K562 (cell line): ENCODE measurements around the gene PAQR6. TPM values are rescaled to one million over a fixed set of nuclear protein-coding genes. Genes with fewer than 3 reads are reported as not detected.

Source experiments
- ARHGAP35 ChIP-seq: fragments of 450-650 bp; IDR thresholded peaks from 2 replicates; pipeline ENCODE4 v1.6.1; 2018; ENCODE audit not compliant: partially characterized antibody
- CREBBP ChIP-seq: IDR thresholded peaks from one replicate; pipeline ENCODE4 v1.6.1; 2012; ENCODE audit warnings: low read depth, mild to moderate bottlenecking, control low read depth, inconsistent platforms, low read length
- DACH1 ChIP-seq: fragments of 450-650 bp; IDR thresholded peaks from 2 replicates; pipeline ENCODE4 v1.6.1; 2018; ENCODE audit not compliant: partially characterized antibody
- GATAD2B ChIP-seq: fragments of 450-650 bp; IDR thresholded peaks from 2 replicates; pipeline ENCODE4 v1.6.1; 2017; ENCODE audit warnings: mild to moderate bottlenecking, borderline replicate concordance
- KAT2B ChIP-seq: IDR thresholded peaks from one replicate; pipeline ENCODE4 v1.6.1; 2012; ENCODE audit warnings: low read depth, mild to moderate bottlenecking, control low read depth, inconsistent platforms, low read length, moderate library complexity
- LCOR ChIP-seq: sonication (generic); formaldehyde crosslinking; IDR thresholded peaks from 2 replicates; pipeline ENCODE4 v1.8.0; 2022; ENCODE audit warnings: mild to moderate bottlenecking, missing genetic modification reagents
- MITF ChIP-seq: IDR thresholded peaks from 2 replicates; pipeline ENCODE4 v1.6.1; 2014; ENCODE audit warnings: antibody characterized with exemption
- MXD1 ChIP-seq: fragments of 250-450 bp; sonication (Bioruptor Pico); IDR thresholded peaks from 2 replicates; pipeline ENCODE4 v1.8.0; 2021; ENCODE audit warnings: borderline replicate concordance, mild to moderate bottlenecking, moderate library complexity; ENCODE audit not compliant: poor library complexity, severe bottlenecking
- PCBP2 ChIP-seq: fragments of 200-400 bp; formaldehyde crosslinking; IDR thresholded peaks from 2 replicates; pipeline ENCODE4 v1.6.1; 2018; ENCODE audit warnings: low read length, low read depth, mild to moderate bottlenecking, moderate library complexity; ENCODE audit not compliant: poor library complexity, severe bottlenecking
- TBP ChIP-seq: optimal IDR thresholded peaks from 2 replicates; pipeline ENCODE3; 2011; ENCODE audit warnings: low read depth, low read length, improper control_type of control experiment
- YY1 ChIP-seq, 3 experiments: IDR thresholded peaks; 2 replicates each; pipeline ENCODE4 v1.6.1; 2011; ENCODE audit warnings: low read length in 2 of 3, mild to moderate bottlenecking in 2 of 3, moderate library complexity in 2 of 3, borderline replicate concordance in 1 of 3, control low read depth in 1 of 3, low read depth in 1 of 3; ENCODE audit not compliant: insufficient read depth in 3 of 3, insufficient replicate concordance in 2 of 3, control insufficient read depth in 1 of 3, insufficient read length in 1 of 3; ENCODE audit errors: extremely low read depth in 1 of 3
- ZNF217 ChIP-seq: sonication (generic); formaldehyde crosslinking; IDR thresholded peaks from 2 replicates; pipeline ENCODE4 v1.8.0; 2022; ENCODE audit warnings: mild to moderate bottlenecking, missing genetic modification reagents
- ZNF79 ChIP-seq: fragments of 250-450 bp; sonication (Bioruptor Pico); IDR thresholded peaks from 2 replicates; pipeline ENCODE4 v1.4.0; 2020; ENCODE audit warnings: low read depth, mild to moderate bottlenecking, moderate library complexity
- polyA plus RNA-seq, 8 experiments: library from polyadenylated mRNA; depleted of rRNA in 4 of 8; stranded (reverse) in 5 of 8; unstranded in 3 of 8; fragments of >200 nt; fragmentation: Nextera tagmentation in 2 of 8; fragmentation: Illumina TruSeq in 1 of 8; extraction: Ambion mirVana in 2 of 8; extraction: Trizol in 1 of 8; gene quantifications; 2 replicates each; pipeline versions ENCODE4 v1.2.1 to v1.2.3, GENCODE V29; 2011 to 2014; ENCODE audit warnings: inconsistent platforms in 1 of 8, missing spikeins in 1 of 8
- total RNA-seq, 7 experiments: library from RNA; depleted of rRNA in 6 of 7; stranded (reverse); fragments of >200 nt in 6 of 7; fragmentation: Illumina TruSeq in 2 of 7; extraction: Trizol in 2 of 7; gene quantifications; 2 replicates each; pipeline versions ENCODE4 v1.2.1 to v1.2.3, GENCODE V29; 2011 to 2021; ENCODE audit warnings: low replicate concordance in 1 of 7
- TF ChIP-seq, protein P1 (sequence below): fragments of 250-450 bp; sonication (Bioruptor Pico); IDR thresholded peaks from 2 replicates; pipeline ENCODE4 v1.8.0; 2022; ENCODE audit warnings: moderate library complexity, mild to moderate bottlenecking, inconsistent platforms
- TF ChIP-seq, protein P2 (sequence below), 2 experiments: fragments of 200-800 bp in 1 of 2; sonication (Bioruptor generic) in 1 of 2; sonication (generic) in 1 of 2; formaldehyde crosslinking in 1 of 2; IDR thresholded peaks in 1 of 2; conservative IDR thresholded peaks in 1 of 2; 2 replicates each; pipeline versions ENCODE4 v1.5.0 to v1.6.1; 2016 to 2020; ENCODE audit warnings: missing compliant biosample characterization in 1 of 2, missing genetic modification characterization in 1 of 2, missing genetic modification reagents in 1 of 2
- TF ChIP-seq, protein P3 (sequence below): sonication (generic); formaldehyde crosslinking; IDR thresholded peaks from 2 replicates; pipeline ENCODE4 v1.8.1; 2022; ENCODE audit warnings: missing genetic modification reagents
- TF ChIP-seq, protein P4 (sequence below): fragments of 250-450 bp; sonication (Bioruptor Pico); IDR thresholded peaks from 2 replicates; pipeline ENCODE4 v1.4.0; 2020; ENCODE audit warnings: mild to moderate bottlenecking, moderate library complexity

PAQR6 gene
- total and polyA plus RNA-seq, 9 of the 15 experiments (the other 6 are each of a cell fraction or from before 2014, with no cell fraction given), result 0.07 to 1.8 (median 0.62) TPM

DNA sequence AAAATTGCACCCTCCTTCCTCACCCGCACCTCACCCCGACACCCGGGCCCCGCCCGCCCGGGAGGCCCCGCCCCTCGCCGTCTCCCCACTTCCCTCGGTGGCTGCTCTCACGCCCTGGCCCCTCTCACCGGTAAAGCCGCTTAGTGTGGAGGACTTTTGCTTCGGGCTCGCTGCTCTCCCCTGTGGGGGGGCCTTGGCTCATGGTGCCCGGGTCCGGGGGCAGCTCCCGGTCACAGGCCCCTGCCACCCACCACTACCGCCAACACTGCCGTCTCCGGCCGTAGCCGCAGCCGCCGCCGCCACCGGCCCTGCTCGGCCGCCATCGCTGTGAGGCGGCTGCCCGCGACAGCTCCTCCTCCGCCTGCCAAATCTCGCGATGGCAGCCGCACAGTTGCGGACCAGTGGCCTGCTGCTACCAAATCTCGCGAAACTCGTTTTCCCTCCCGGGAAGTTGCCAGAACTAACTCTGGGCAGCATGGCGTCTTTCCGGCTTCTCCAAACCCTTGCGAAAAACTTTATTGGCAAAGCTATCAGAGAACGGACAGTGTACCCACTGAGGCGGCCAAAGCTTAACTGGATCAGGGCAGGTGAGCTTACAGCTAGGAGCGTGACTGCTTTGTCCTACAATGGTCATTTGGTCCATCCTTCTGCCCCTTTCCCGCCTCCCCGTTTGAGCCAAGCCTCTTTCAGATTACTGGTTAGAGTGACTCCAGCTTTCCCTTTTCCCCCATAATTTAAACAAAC lies 34.8 kb upstream of the PAQR6 start, which contains the start of gene SMG5 (continued):
- TF ChIP-seq PCBP2 (no peak), LCOR (CRISPR knock-in tag) (peak; percentile 97), YY1 (IDR thresholded peaks at IDR 0.05; ENCODE audit: borderline replicate concordance in 1 of 3, control insufficient read depth in 1 of 3, extremely low read depth in 1 of 3, insufficient read depth in 3 of 3, insufficient read length in 1 of 3, insufficient replicate concordance in 2 of 3, low read depth in 1 of 3, low read length in 2 of 3) (peak; percentile 93 to 98 (median 98)), DACH1 (no peak), ZNF79 (CRISPR knock-in tag) (no peak), MXD1 (CRISPR knock-in tag) (no peak), ZNF217 (CRISPR knock-in tag) (no peak), CREBBP (no peak), GATAD2B (no peak), KAT2B (no peak), TBP (peak; percentile 95), ARHGAP35 (peak; percentile 97), MITF (no peak)
- TF ChIP-seq, protein P1, sequence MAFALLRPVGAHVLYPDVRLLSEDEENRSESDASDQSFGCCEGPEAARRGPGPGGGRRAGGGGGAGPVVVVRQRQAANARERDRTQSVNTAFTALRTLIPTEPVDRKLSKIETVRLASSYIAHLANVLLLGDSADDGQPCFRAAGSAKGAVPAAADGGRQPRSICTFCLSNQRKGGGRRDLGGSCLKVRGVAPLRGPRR, result no peak
- TF ChIP-seq, protein P2, sequence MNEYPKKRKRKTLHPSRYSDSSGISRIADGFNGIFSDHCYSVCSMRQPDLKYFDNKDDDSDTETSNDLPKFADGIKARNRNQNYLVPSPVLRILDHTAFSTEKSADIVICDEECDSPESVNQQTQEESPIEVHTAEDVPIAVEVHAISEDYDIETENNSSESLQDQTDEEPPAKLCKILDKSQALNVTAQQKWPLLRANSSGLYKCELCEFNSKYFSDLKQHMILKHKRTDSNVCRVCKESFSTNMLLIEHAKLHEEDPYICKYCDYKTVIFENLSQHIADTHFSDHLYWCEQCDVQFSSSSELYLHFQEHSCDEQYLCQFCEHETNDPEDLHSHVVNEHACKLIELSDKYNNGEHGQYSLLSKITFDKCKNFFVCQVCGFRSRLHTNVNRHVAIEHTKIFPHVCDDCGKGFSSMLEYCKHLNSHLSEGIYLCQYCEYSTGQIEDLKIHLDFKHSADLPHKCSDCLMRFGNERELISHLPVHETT (CRISPR knock-in tag; conservative IDR thresholded peaks at IDR 0.05 in 1 of 2, IDR thresholded peaks at IDR 0.05 in 1 of 2), result peak in 1 of 2 experiments; percentile 87; a peak in 2 of 4 replicates
- TF ChIP-seq, protein P3, sequence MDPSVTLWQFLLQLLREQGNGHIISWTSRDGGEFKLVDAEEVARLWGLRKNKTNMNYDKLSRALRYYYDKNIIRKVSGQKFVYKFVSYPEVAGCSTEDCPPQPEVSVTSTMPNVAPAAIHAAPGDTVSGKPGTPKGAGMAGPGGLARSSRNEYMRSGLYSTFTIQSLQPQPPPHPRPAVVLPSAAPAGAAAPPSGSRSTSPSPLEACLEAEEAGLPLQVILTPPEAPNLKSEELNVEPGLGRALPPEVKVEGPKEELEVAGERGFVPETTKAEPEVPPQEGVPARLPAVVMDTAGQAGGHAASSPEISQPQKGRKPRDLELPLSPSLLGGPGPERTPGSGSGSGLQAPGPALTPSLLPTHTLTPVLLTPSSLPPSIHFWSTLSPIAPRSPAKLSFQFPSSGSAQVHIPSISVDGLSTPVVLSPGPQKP (CRISPR knock-in tag), result no peak
- TF ChIP-seq, protein P4, sequence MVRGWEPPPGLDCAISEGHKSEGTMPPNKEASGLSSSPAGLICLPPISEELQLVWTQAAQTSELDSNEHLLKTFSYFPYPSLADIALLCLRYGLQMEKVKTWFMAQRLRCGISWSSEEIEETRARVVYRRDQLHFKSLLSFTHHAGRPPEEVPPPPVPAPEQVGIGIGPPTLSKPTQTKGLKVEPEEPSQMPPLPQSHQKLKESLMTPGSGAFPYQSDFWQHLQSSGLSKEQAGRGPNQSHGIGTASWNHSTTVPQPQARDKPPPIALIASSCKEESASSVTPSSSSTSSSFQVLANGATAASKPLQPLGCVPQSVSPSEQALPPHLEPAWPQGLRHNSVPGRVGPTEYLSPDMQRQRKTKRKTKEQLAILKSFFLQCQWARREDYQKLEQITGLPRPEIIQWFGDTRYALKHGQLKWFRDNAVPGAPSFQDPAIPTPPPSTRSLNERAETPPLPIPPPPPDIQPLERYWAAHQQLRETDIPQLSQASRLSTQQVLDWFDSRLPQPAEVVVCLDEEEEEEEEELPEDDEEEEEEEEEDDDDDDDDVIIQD (CRISPR knock-in tag), result no peak
